ENCODE measurements around the gene ZMPSTE24. TPM values are rescaled to one million over a fixed set of nuclear protein-coding genes. Genes with fewer than 3 reads are reported as not detected.

Gene ZMPSTE24
- total RNA-seq, 4 donors from 2014 or later = 11.6 to 44.3 (median 25.1) TPM

GRCh38 chr1:40303790-40304189 is 45.8 kb downstream of the ZMPSTE24 start:
- Histone ChIP-seq H3K9me3 (no peaks in the 10 kb centered on the region), H3K27me3 (no peaks in the 10 kb centered on the region), H3K36me3 (no peaks in the 10 kb centered on the region), H3K4me1 (no peaks in the 10 kb centered on the region), H3K27ac (no peak overlapping the region), H3K4me3 (no peak overlapping the region)
- TF ChIP-seq POLR2A (IDR thresholded peaks at IDR 0.05) (no peak), CTCF (IDR thresholded peaks at IDR 0.05) (no peak)
- no peak for DNase-seq

- Histone ChIP-seq H3K27me3 (no peaks in the 10 kb centered on the region), H3K27ac (no peak overlapping the region), H3K4me1 (no peaks in the 10 kb centered on the region), H3K9me3 (no peaks in the 10 kb centered on the region), H3K36me3 (no peaks in the 10 kb centered on the region), H3K4me3 (no peak overlapping the region)
- DNase-seq = no peak
- no peak for TF ChIP-seq CTCF (IDR thresholded peaks at IDR 0.05)
- no peak for TF ChIP-seq POLR2A (IDR thresholded peaks at IDR 0.05)
Measured at GRCh38 chr1:40305451-40305850, 47.4 kb downstream of the ZMPSTE24 start.

GRCh38 chr1:40305871-40306270 is 47.8 kb downstream of the ZMPSTE24 start:
- no peak for DNase-seq
- Histone ChIP-seq H3K4me3 (no peak overlapping the region), H3K27ac (no peak overlapping the region), H3K4me1 (no peaks in the 10 kb centered on the region), H3K9me3 (no peaks in the 10 kb centered on the region), H3K27me3 (no peaks in the 10 kb centered on the region), H3K36me3 (no peaks in the 10 kb centered on the region)
- TF ChIP-seq CTCF (IDR thresholded peaks at IDR 0.05) = no peak
- TF ChIP-seq POLR2A (IDR thresholded peaks at IDR 0.05) = no peak

- Histone ChIP-seq H3K27me3 (no peaks in the 10 kb centered on the region), H3K27ac (no peak overlapping the region), H3K4me1 (no peaks in the 10 kb centered on the region), H3K36me3 (no peaks in the 10 kb centered on the region), H3K9me3 (no peaks in the 10 kb centered on the region), H3K4me3 (no peak overlapping the region)
- no peak for DNase-seq
- TF ChIP-seq CTCF (IDR thresholded peaks at IDR 0.05) = no peak
- TF ChIP-seq POLR2A (IDR thresholded peaks at IDR 0.05) = no peak
Measured at GRCh38 chr1:40306296-40306695, 48.3 kb downstream of the ZMPSTE24 start.

- TF ChIP-seq CTCF (IDR thresholded peaks at IDR 0.05) (no peak), POLR2A (IDR thresholded peaks at IDR 0.05) (no peak)
- DNase-seq = no peak
- H3K36me3 ChIP-seq = no peaks in the 10 kb centered on the region
Measured at GRCh38 chr1:40307186-40307585, 49.1 kb downstream of the ZMPSTE24 start.

More at GRCh38 chr1:40307186-40307585, 49.1 kb downstream of the ZMPSTE24 start:
- Histone ChIP-seq H3K4me3 (no peak overlapping the region), H3K4me1 (peaks cover 0 to 4% (median under 1%) of the 10 kb centered on the region in 4 donors), H3K27me3 (no peaks in the 10 kb centered on the region), H3K27ac (no peak overlapping the region), H3K9me3 (no peaks in the 10 kb centered on the region)

All from Peyer's patch (tissue), 4 donors.